ENCODE data around the gene ARHGAP33. TPM values are rescaled to one million over a fixed set of nuclear protein-coding genes. Genes with fewer than 3 reads are reported as not detected.

The ARHGAP33 gene
- polyA plus RNA-seq, 3 donors: 11.0 to 16.1 (median 12.5) TPM

- no peak for DNase-seq (ENCODE audit: low read depth in 3 of 3, low spot score in 2 of 3)
Measured at GRCh38 chr19:35777086-35777841, 1.9 kb downstream of the ARHGAP33 start.

GRCh38 chr19:35777961-35778360 is 2.6 kb downstream of the ARHGAP33 start:
- DNase-seq (ENCODE audit: low read depth in 3 of 3, low spot score in 2 of 3): no peak

GRCh38 chr19:35779033-35779432 is 3.7 kb downstream of the ARHGAP33 start:
- no peak for DNase-seq (ENCODE audit: low read depth in 3 of 3, low spot score in 2 of 3)

- DNase-seq (ENCODE audit: low read depth in 3 of 3, low spot score in 2 of 3): no peak
Measured at GRCh38 chr19:35780058-35780457, 4.7 kb downstream of the ARHGAP33 start.

DNA sequence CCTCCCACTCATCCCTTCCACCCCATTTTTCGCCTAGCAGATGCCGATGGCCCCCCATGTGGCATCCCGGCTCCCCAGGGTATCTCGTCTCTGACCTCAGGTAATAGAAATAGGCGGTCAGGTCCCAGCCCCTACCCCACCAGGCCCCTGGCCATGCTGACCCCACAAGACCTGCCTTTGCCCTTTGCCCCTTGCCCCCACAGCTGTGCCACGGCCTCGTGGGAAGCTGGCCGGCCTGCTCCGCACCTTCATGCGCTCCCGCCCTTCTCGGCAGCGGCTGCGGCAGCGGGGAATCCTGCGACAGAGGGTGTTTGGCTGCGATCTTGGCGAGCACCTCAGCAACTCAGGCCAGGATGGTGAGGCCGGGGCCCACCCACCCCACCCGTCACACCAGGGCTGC is 5.4 kb downstream of the ARHGAP33 start:
- DNase-seq (ENCODE audit: low read depth in 3 of 3, low spot score in 2 of 3): no peak

- DNase-seq (ENCODE audit: low read depth in 3 of 3, low spot score in 2 of 3): no peak
Measured at GRCh38 chr19:35781650-35782049, 6.3 kb downstream of the ARHGAP33 start.

DNA sequence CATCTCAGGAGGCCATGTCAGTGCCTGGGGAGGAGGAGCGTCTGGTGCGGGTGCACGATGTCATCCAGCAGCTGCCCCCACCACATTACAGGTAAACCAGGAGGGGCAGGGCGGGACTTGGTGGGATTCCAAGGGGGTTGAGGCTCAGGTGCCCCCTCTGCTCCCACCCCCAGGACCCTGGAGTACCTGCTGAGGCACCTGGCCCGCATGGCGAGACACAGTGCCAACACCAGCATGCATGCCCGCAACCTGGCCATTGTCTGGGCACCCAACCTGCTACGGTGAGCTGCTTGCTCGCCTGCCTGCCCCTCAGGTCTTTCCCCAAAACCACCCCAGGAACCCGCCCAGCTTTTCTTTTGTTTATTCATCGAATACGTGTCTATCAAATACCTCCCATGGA is 7.2 kb downstream of the ARHGAP33 start:
- DNase-seq (ENCODE audit: low read depth in 3 of 3, low spot score in 2 of 3): no peak

DNA sequence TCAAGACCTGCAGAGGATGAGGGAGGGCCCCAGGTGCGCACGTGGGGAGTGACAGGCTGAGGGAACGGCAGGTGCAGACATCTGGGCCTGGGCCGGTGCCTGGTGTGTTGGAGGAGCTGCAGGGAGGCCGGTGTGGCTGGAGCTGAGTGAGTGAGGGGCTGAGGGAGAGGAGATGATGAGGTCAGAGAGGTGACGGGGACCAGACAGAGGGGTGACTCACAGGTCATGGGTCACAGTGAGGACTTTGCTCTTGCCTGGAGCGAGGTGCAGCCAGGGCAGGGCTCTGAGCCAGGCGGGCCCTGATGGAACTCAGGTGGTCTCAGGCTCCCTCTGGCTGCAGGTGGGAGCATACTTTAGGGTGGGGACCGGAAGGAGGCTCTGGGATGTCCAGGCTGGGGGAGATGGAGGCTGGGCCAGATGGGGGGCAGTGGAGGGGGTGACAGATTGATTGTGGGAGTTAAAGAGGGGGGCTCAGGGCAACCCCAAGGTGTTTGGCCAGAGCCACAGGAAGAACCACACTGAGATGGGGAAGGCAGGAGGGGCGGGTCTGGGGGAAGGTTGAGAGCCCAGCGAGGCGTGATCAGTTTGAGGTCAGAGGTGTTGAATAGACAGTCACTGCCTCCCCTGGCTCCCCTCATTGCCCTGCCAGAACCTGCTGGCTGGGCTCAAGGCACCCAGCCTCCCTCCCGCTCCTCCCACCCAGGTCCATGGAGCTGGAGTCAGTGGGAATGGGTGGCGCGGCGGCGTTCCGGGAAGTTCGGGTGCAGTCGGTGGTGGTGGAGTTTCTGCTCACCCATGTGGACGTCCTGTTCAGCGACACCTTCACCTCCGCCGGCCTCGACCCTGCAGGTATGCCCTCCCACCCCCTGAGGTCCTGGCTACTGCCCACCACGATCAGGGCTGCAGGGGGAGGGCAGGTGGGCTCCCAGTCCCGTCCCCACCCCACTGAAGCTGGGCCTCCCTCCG is 8.4 kb downstream of the ARHGAP33 start:
- no peak for DNase-seq (ENCODE audit: low read depth in 3 of 3, low spot score in 2 of 3)

- no peak for DNase-seq (ENCODE audit: low read depth in 3 of 3, low spot score in 2 of 3)
Measured at GRCh38 chr19:35784503-35785338, 9.4 kb downstream of the ARHGAP33 start.

DNA sequence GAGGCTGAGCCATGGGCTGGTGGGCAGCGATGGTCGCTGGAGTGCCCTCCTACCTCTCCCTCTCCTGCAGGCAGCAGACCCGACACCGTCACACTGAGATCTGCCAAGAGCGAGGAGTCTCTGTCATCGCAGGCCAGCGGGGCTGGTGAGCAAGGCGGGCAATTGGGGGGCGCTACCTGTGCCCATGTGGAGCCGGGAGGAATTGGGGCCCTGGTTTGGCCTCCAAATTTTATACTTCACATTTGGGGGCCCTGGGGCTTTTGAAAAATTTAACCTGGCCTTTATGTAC is 9.9 kb downstream of the ARHGAP33 start:
- DNase-seq (ENCODE audit: low read depth in 3 of 3, low spot score in 2 of 3): no peak

DNA sequence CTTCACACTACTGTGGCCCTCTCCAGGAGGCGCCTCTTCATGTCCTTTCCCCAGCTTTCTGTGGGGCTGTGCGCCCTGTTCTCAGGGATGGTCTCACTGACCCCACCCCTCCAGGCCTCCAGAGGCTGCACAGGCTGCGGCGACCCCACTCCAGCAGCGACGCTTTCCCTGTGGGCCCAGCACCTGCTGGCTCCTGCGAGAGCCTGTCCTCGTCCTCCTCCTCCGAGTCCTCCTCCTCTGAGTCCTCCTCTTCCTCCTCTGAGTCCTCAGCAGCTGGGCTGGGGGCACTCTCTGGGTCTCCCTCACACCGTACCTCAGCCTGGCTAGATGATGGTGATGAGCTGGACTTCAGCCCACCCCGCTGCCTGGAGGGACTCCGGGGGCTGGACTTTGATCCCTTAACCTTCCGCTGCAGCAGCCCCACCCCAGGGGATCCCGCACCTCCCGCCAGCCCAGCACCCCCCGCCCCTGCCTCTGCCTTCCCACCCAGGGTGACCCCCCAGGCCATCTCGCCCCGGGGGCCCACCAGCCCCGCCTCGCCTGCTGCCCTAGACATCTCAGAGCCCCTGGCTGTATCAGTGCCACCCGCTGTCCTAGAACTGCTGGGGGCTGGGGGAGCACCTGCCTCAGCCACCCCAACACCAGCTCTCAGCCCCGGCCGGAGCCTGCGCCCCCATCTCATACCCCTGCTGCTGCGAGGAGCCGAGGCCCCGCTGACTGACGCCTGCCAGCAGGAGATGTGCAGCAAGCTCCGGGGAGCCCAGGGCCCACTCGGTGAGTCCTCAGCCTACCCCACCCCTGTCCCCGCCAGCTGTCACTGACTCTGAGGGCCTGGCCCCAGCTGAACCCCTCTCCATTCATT is 11.2 kb downstream of the ARHGAP33 start:
- no peak for DNase-seq (ENCODE audit: low read depth in 3 of 3, low spot score in 2 of 3)

GRCh38 chr19:35787227-35787799 is 11.9 kb downstream of the ARHGAP33 start:
- DNase-seq (ENCODE audit: low read depth in 3 of 3, low spot score in 2 of 3): no peak

GRCh38 chr19:35788205-35788960 is 13.0 kb downstream of the ARHGAP33 start:
- no peak for DNase-seq (ENCODE audit: low read depth in 3 of 3, low spot score in 2 of 3)

DNA sequence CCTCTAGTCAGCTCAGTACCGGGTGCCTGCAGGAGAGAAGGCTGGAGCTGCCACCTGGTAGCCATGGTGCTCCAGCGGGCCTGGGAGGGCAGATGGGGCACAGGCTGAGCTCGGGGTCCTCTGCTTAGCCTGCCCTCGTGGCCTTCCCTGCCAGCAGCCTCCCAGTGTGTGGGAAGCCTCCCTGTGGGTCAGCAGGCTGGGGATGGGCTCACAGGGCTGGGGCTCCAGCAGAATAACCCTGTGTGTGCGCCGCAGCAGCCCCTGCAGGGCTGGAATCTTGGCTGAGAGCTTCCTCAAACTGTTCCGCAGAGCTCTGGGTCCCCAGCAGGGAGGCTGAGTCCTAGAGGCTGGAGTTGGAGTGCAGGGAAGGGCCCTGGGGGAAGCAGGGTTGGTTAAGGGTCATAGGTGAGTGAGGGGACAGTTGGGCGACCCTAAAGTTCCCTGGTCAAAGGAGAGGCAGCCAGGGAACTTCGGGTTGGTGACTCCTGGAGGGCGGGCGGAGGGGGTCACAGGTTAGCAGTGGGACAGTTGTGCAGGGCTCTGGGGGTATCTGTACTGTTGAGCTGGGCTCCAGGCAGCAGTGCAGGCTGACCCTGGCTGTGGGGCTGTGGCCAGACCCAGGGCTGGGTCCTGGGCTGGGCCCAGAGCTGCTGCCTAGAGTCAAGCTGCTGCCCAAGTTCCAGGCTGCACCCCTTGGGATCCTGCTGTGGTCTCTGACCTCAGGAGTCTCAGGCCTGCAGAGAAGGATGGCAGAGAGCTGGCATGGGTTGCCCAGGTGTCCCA is 14.0 kb downstream of the ARHGAP33 start:
- no peak for DNase-seq (ENCODE audit: low read depth in 3 of 3, low spot score in 2 of 3)

DNA sequence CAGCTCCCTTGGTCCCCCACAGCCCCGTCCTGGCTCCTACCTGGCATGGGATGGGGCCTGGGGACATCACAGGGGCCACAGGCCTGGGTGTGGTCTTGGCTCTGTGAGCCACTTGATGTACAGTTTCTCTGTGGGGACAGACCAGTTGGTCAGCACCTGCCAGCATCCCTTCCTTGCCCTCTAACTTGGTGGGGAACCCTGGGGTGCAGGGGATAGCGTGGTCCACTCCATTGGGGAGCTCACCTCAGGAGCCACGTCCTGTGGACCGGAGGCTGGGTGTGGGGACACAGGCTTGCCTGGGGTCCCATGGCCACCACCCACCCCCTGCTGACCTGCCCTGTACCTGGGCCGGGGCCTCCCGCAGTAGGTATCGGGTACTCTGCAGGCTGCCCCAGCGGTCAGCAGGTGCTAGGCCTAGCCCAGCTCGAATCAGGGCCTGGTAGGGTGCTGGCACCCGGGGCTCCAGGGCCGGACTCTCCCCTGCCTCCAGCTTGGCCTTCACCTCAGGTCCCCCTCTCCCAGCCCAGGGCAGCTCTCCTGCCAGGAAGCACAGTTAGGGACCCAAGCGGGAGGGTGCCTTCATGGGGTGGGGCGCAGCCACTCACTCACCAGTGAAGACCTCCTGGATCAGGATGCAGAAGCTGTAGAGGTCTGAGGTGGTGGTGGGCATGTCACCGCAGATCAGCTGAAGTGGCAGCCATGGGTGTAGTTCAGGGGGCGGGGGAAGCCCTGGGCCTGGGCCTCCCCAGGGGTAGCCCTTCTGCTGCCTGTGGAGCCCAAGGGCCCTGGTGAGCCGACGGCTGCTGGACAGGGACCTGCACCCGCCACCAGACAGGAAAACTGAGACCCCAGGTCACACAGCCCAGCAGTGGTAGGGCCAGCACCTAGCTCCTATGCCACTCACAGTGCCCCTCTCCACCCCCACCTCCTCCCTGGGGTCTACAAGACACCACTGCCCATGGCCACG is 14.9 kb downstream of the ARHGAP33 start:
- no peak for DNase-seq (ENCODE audit: low read depth in 3 of 3, low spot score in 2 of 3)

DNA sequence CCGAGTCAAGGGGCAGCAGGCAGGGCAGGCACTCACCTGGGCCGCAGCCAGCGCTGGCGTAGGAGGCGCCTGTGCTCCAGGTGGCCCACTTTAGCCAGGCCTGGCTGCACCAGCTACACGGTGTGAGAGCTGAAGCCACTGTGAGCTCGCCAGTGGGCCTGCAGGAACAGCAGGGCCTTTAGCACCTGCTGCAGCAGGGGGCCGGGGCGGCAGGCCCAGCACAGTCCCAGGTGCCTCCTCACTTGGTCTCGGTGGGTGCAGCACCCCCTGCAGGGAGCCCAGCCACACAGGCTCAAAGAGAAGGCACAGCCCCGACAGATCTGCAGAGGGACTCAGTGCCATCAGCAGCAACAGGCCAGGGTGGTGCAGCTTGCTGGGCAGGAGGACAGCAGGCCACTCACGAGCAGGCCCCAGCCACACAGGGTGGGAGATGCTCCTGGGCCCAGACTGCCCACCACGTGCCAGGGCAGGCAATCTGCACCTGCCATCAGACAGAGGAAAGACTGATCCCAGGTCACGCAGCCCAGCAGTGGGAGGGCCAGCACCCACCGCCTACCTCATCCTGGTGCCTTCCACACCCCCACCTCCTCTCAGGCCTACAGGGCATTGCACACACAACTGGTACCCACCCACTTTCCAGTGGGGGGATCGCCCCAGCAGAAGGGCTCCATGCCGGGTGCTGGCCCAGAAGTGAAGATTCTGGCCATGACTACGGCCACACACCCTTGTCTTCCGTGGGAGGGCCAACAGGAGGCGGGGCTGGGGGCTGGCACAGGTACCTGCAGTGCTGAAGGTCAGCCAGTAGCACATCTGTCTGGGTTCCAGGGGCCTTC is 15.8 kb downstream of the ARHGAP33 start:
- DNase-seq (ENCODE audit: low read depth in 3 of 3, low spot score in 2 of 3): no peak

Data from right renal cortex interstitium (tissue), 3 donors.